HG03039 (cell line): Measurements from ENCODE around the gene ITGA6.

Source experiments
- ATAC-seq: cut with Tn5 transposase; IDR thresholded peaks from one replicate; pipeline ENCODE4 v1.9.1; 2021; ENCODE audit warnings: mild to moderate bottlenecking, moderate library complexity; ENCODE audit not compliant: unreplicated experiment

ITGA6 gene

DNA sequence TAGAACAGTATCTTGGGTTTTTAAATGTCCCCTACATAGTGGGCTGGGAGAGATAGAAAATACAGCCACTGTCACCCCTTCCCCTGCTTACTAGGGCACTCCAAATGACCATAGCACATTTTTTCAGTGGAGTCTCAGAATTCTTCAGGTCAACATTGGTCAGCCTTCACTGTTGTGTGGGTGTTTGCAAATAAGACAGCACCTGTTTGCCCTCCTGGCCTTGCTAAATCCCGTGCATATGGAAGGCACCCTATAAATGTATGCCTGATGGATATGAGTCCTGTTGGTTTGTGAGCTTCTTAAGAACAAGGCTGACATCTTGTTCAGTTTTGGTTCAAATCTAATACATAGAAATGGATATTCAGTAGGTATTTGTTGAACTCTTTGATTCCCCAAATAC lies 12.5 kb downstream of the ITGA6 start:
- ATAC-seq, result no peak

DNA sequence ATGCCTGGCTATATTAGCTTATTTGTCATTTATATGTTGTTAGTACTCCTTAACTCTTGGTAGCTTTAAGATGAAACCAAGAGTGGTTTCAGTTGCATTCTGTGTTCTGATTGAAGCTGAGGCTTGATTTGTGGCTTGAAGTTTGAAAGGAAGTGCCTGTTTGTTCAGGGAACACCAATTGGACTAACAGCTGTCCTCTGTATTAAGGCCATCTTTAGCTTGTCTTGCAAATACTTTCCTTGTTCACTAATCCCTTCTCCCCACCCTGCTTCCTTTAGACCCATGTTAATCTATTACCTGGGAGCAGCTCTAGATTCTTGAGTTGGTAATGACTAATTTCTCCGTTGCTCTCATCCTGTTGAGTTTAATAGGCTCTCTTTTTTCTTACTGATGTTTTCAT lies 13.4 kb downstream of the ITGA6 start:
- ATAC-seq, result no peak

DNA sequence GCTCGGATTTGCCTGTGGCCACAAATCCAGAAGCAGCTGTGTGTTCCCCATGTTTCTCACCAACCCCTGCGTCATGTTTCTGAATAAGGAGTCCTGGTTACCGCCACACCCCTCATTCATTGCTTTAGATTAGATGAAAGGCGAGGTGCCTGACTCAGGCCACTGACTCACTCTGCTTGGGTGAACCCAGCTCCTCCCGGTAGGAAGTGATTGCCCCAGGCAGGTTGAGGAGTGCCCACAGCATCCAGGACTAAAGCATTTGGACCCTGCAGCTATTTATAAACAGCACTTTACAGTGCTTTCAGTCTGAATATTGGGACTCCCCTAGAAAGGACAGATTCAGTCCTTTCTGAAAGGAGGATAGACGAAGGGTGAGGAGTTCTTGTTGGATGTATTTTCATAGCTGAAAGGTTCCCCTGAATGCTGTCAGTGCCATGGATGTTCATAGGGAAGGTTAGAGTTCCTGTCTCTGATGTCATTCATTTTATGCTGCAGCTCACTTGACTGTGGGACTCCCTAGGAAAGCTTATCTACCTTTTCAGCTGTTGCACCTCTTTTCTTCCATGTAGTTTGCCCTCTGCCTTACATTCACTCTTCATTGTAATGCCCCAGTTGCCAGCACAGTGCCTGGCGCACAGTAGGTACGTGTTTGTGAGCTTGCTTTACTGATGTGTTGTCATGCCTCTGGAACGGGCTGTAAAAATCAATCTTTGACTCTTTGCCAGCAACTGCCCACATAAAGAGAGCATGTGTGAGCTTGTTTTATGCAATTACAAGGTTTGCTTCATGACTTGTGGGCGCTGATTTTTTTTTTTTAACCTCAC lies 14.9 kb downstream of the ITGA6 start:
- no peak for ATAC-seq

DNA sequence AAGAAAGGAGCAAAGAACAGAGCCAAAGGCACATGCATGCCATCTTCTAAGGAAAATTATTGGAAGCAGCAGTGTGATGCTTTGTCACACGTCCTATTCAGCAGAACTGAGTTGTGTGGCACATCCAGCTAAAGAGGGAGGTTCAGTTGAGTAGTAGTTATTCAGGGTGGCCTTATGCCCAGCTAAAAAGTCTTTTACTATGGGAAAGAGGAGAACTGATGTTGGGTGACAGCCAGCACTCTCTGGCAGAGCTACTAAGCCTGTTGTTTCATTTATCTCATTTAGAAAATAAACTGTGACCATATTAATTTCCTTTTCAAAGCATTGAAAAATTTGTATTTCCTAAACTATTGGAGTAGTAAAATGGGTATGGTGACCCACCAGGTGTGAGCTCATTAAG lies 18.5 kb downstream of the ITGA6 start:
- ATAC-seq, result no peak

DNA sequence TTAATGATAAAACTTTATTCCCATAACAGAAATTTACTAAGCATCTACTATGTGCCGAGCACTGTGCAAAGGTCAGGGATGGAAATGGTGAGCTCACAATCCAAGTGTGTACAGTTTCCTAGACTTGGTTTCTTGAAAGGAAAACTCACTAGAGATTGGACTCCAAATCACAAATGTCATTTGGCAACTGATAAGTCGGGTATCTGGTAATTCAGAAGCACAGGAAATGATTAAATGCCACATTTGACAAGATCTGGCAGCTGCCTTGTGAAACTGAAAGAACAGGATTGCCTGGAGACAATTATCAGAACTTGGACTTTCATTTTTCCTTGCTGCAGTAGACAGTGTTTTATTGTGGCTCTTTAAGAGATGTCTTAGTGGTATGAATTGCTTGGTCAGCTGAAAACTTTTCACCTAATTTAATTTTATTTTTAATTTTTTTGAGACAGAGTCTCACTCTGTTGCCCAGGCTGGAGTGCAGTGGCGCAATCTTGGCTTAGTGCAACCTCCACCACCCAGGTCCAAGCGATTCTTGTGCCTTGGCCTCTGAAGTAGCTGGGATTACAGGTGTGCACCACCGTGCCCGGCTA lies 19.2 kb downstream of the ITGA6 start:
- no peak for ATAC-seq

DNA sequence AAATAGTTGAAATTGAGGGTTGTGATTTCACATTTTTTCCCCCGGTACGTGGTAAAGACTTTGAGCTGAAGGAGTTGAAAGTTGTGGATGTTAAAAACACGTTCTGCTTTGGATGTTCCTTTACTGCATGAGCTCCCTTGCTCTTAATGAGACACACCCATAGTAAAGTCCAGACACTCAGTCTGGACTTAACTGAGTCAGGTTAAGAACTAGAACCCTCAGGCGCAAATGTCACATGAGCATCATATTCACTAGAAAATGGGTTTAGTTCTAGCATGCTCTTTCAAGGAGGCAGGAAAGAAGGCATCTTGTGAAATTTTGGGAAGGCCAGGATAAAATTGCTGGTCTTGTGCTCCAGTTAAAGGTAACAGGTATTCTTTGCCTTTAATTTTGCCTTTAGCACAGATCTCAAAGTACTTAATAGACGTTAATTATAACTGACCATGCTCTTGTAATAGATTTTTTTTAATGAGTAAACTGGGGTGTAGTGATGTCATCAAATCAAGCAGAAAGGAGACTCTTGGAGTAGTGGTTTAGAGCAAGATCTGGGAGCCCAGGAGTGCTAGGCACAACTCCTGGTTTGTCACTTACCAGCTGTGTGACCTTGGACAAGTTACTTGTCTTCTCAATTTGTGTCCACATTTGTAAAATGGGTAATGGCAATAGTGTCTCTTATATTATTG lies 20.6 kb downstream of the ITGA6 start:
- no peak for ATAC-seq

DNA sequence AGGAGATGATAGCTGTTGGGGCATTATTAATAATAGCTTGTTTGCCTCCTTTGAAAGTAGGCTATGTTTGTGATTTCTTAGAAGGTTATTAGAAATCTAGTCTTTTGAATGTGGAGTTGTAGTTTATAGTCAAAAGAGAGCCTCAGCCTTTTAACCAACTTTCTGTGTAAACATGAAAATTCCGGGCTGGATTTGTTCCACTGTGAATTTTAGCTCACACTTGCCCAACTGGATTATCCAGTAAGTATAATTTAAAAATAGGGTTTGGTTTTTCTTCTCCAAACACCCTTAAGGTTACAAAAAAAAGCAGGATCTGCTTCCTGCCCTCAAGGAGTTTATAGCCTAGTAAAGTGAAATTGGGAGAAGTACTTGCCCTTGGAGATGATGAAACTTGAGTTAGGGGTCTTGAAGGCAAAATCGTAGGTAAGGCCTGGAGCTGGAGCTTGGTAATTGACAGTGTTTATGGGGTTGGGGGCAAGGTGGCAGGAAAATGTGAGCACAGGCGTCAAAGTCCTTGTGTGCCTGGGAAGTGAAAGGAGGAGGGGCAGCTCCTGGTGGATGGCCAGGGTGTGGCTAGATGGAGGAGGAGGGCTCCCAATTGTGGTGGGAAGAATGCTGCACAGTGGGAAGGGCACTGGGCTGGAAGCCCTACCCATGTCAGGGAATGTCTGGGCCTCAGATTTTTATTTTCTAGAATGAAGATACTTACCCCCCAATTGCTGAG lies 21.3 kb downstream of the ITGA6 start:
- ATAC-seq, result no peak

DNA sequence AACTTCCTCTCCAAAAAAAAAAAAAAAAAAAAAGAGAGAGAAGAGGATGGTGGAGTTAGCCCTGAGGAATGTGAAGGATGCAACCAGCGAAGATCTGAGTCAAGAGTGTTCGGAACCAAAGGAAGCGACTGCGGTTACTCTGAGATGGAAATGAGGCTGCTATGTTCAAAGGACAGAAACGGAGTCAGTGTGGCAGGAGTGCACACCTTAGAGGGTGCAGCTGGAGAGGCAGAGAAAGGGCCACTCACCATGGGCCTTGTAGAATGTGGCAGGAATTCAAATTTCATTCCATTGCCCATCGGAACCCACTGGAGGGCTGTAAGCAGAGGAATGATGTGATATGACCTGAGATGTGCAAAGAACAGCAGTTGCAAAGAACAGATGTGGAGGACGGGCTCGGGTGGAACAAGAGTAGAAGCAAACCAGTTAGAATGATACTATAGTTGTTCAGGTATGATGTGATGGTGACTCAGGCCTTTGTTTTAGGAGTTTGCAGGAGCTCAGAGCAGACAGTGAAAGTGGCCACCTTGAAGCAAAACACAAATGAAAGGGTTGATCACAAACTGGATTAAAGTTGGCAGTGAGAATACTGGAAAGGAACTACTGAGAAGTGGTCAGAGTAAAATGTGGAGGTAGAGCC lies 22.6 kb downstream of the ITGA6 start:
- ATAC-seq, result no peak

DNA sequence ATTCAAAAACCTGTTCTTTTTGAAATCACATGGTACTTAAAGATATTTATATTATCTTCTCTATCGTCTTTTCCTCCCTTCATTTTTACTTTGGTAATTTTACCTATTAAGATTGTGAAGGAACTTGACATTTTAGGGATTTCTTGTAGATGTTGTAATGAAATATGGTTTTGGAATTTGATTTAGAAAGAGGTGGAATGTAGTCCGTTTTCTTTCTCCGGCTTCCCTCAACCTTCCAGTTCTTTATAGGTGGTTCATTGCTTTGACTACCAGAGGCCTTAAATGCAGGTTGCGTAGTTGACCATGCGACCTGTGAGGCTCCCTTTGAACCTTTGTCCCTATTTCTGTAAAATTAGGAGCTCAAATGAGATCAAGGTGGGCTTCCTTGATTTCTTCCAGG lies 24.5 kb downstream of the ITGA6 start:
- ATAC-seq, result no peak

DNA sequence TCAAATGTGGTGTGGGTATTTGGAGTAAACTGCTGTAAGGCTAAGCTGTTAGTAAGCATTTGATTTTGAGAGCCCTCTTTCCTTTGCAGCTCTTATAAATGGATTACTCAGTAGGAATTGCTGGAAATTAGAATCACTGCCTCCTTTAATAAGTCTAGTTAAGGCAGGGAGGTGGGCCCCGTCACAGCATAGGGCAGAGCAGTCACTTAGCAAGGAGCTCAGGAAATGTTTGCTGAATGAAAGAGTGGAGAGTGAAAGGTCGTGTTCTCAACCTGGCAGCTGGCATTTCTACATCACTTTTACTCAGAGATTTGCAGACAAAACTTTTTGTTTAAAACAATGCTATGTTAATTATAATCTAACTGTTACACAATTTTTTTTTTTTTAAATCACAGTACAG lies 25.5 kb downstream of the ITGA6 start:
- ATAC-seq, result no peak

DNA sequence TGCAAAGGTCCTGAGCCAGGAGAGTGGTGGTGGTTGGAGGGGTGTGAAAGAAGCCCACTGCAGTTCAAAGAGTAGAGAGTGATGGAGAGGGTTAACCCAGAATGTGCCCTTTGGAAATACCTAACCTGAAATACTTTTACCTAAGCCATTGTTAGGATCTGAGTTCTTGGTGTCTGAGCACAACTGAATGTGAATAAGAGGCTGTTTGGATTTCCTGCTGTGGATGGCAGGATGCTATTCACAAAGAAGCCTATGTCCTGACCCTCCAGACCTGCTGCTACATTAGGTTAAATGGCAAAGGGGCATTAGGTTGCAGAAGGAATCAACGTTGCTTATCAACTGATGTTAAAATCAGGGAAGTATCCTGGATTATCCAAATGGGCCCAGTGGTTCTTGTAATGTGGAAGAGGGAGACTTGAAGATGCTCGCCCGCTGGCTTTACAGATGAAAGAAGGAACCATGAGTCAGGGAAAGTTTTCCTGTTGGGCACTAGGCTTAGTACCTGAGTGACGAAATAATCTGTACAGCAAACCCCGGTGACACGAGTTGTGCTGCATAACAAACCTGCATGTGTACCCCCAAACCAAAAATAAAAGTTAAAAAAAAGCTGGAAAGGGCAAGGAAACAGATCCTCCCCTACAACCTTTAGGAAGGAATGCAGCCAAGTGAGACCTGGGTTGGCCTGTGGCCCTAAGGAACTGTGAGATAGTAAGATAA lies 27.2 kb downstream of the ITGA6 start:
- no peak for ATAC-seq

DNA sequence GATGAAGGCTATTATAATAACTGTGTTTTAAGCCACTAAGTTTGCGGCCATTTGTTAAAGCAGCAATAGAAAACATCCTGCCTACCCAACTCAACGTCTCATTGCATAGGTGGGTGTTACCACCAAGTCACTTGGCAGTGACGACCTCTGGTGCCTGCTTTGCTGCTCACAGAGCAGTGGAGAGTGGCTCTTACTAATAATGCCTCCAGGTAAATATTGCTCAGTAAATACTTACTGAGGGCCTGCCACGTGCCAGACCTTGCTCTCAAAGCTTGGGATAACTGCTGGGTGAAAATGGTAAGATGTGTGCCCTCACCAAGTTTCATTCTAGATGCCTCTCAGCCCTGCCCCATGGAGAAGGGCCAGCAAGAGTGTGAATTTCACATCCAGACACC lies 27.7 kb downstream of the ITGA6 start:
- no peak for ATAC-seq

DNA sequence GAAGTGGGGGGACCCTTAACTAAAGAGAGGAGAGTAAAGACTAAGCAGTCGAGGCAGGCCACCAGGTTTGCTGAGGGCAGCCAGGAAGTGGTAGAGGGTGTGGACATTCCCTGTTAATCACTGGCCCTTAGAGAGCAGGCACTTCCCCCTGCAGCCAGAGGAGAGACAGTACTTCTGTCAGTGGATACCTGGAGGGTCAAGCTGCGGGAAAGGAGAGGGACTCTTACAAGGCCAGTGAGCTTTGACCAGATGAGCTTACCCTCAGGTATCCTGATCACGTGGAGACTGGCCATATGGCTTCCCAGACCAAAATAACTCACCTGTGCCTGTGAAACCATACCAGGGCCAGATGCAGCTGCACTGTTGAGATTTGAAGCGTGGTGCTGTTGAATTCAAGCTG lies 28.6 kb downstream of the ITGA6 start:
- ATAC-seq, result no peak

DNA sequence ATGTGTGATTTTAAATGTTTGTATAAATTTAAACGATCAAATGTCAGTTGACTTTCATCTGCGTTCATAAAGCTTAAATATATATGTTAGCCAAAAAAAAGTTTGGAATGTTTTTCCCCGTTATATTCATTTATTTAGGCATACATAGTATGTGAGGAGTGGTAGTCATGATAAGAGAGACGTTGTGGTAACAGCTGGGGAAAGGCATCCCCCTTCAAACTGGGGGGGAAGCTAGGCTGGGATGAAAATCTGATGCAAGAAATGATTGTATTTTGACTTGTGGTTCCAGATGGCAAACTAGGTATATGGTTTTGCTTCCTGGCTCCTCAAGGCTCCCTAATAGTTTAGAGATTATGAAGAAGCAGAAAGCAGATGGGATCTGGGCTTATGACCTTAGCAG lies 30.1 kb downstream of the ITGA6 start:
- ATAC-seq, result no peak

DNA sequence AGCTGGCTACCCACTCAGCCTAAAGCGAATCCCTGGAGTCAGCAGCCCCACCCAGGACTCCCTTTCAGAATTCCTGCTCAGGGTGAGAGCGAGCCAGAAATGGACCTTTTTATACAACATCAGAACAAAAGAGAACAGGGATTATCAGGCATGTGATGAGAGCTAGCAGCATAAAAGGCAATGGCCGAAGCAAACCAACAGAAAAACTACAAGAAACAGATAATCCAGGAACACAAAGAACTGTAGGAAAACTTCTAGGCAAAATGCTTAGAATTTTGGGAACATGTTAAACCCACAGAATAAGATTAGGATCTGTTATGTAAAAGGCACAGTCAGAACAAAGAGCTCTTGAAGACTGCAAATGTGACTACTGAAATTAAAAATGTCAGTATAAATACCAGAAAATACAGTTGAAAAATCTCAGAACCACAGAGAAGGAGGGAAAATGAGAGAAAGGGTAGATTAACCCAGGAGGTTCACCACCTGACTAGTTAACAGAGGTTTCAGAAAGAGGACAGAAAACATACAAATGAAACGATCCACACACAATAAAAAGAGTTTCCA lies 31.3 kb downstream of the ITGA6 start:
- ATAC-seq, result no peak

DNA sequence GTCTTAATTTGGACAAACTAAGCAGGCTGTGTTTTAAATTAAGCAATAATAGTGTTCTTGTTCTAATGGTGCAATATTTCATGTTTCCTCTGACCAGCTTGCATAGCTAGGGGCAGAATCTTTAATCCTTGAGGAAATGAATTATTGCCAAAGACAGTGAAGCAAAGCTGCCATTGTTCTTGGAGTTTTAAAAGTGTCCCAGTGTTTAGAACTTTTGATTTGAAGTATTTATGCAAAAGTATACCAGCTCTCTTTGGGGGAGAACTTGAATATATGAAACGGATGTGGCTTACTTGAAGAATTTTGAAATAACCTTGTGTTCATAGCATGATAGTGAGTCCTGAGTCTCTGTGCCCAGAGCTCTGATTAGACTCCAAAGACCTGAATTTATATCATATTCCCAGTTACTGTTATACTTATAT lies 33.4 kb downstream of the ITGA6 start:
- ATAC-seq, result no peak

DNA sequence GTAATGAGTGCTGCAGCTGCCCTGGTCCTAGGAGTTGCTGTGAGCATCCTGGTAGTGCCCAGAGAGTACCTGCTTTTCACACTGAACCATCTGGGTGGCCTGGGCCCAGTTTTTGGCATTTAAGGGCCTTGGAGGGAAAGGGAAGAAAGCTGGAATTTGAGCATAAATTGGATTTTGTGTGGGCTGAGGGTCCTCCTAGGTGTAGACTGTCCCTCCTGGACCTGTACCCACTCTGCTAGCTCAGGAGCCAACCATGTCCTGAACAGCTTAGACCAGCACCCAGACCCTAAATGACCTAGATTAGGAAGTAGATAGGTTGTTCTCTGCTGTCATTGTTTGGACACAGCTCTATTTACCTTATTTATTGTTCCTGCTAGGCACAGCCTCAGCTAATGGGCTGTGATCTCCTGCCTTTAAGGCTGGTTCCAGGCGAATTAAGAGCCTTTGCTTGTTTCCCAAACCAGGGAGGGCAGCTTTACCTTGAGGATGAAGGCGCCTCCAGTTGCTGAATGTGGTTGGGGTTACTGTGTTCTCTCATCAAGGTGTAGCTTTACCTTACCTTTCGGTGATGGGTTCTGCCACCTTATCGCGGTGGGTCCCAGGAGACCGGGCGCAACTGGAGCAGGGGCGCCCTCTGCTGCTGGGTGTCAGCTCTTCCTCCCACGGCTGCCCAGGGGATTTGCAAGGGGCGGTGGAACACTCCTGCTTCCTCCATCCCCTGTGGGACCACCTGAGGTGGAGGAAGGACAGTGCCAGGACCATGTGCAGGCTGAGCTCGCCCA lies 34.4 kb downstream of the ITGA6 start:
- peak; percentile 48 for ATAC-seq

DNA sequence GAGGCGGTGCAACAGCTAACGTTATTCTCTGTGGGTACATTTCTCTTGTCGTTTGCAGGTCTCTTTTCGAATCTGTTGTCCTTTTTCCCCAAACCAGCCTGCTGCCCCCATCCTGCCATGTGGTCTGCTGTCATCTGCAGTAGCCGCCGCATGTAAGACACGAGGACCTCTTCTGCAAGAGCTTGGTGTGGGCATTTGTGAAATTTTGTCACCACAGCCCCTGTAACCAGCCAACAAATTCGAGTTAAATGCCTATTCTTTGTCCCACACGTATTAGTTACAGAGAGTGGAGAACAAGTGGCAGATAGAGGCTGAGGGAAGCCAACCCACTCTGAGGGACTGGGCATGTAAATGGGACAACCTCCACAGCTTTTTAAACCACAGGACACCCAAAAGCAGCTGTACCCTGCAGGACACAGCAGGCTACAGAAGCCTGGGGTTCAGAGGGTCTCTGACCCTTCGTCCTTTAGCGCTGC lies 35.0 kb downstream of the ITGA6 start:
- no peak for ATAC-seq

DNA sequence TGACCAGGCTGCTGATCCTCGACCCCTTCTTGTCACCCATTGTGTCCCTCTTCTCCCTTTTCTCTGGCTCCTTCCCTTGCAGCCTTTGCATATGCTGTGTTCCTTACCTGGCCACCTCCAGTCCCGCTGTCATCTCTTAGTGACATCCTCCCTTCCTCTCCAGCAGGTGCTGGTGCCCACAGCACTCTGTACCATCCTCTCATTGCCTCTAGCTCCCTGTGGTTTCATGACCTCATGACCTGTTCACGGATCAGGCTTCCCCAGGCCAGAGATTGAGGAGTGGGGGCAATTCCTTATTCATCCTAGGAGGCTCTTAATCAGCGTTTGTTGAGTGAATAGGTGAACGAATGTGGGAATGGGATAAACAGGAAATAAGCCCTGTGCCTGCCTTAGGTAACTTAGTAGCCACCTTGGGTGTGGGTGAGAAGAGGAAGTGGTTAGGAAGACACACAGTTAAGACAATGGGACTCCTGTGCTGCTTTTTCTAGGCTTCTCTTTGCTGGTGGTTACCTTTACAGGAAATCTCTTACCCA lies 35.5 kb downstream of the ITGA6 start:
- no peak for ATAC-seq
